Skin epidermis (tissue), 12 donors: ENCODE results near the gene TCF15.
A peak's percentile ranks its signal among the peaks of the same experiment; 100 is the strongest.
"Not testable (repeated sequence)": the region's sequence is repeated elsewhere in the genome, so short reads cannot be mapped to it uniquely, and the experiment has no call there.

Experiments used
- H3K27ac ChIP-seq, 21 experiments: fragments of 200-600 bp; sonication (generic) in 11 of 21; one replicate each; pipeline ENCODE4 v1.5.0; 2020; ENCODE audit warnings: mild to moderate bottlenecking in 3 of 21, inconsistent platforms in 2 of 21, moderate library complexity in 2 of 21
- H3K4me3 ChIP-seq, 7 experiments: fragments of 200-600 bp; sonication (generic) in 2 of 7; one replicate each; pipeline ENCODE4 v1.5.0; 2020; ENCODE audit warnings: inconsistent platforms in 2 of 7, mild to moderate bottlenecking in 2 of 7, moderate library complexity in 1 of 7

Gene TCF15

GRCh38 chr20:642398-643174 is 32.5 kb upstream of the TCF15 start:
- no peak overlapping the region for H3K27ac ChIP-seq
- peak overlapping the region in 4 of 7 experiments; percentile 10 to 22 (median 16) for H3K4me3 ChIP-seq

- peak overlapping the region in 1 of 7 experiments; percentile 15 for H3K4me3 ChIP-seq
- H3K27ac ChIP-seq: not testable (repeated sequence)
Measured at GRCh38 chr20:642013-642397, 31.9 kb upstream of the TCF15 start.

- H3K27ac ChIP-seq: no peak overlapping the region
- H3K4me3 ChIP-seq: no peak overlapping the region
Measured at GRCh38 chr20:641516-641875, 31.4 kb upstream of the TCF15 start.

DNA sequence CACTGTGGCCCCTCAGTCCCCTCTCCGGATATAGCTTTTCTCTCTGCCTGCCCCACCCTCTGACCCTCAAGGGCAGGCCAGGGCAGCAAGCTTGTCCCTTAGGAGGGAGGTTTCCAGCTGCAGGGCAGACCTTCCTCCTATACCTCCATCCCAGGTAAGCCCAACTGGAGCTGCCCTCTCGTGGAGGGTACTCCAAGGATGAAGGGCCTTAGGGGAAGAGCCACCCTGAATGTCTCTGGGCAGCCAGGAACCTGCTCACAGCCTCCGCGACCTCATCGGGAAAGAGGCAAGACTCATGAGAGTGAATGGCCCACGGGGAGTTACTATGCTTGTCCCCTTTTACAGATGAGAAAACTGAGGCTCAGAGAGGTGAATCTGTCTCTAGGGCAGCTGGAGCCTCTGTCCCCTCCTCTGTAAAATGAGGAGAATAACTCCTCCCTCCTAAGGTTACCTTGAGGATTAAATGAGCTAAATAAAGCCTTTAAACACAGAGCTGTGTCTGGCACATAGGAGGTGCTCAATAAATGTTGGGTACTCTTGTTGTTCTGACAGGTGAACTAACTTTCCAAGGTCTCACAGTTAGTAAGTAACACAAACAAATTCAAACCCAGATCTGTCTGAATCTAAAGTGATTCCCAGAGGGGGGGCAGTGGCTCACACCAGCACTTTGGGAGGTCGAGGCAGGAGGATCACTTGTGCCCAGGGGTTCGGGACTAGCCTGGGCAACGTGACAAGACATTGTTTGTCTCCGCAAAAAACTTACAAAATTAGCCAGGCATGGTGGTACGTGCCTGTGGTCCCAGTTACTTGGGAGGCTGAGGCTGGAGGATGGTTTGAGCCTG is 30.8 kb upstream of the TCF15 start:
- Histone ChIP-seq H3K27ac (no peak overlapping the region), H3K4me3 (no peak overlapping the region)

DNA sequence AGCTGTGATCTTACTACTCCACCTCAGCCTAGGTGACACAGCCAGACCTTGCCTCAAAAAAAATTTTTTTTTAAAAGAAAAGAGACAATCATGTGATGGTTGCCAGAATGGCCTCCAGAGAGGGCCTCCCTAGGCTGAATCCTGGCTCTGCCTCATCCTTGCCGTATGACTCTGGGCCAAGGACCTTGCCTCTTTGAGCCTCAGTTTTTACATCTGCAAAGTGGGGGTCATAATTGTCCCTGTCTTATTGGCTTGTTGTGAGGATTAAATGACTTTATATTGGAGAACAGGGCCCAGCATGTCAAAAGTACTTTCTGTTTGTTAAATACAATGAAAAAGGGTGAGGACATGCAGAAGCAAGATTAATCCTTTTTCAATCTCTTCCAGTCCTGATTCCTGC is 28.5 kb upstream of the TCF15 start:
- H3K4me3 ChIP-seq: no peak overlapping the region
- no peak overlapping the region for H3K27ac ChIP-seq

GRCh38 chr20:637559-637958 is 27.4 kb upstream of the TCF15 start:
- H3K27ac ChIP-seq: no peak overlapping the region
- no peak overlapping the region for H3K4me3 ChIP-seq

DNA sequence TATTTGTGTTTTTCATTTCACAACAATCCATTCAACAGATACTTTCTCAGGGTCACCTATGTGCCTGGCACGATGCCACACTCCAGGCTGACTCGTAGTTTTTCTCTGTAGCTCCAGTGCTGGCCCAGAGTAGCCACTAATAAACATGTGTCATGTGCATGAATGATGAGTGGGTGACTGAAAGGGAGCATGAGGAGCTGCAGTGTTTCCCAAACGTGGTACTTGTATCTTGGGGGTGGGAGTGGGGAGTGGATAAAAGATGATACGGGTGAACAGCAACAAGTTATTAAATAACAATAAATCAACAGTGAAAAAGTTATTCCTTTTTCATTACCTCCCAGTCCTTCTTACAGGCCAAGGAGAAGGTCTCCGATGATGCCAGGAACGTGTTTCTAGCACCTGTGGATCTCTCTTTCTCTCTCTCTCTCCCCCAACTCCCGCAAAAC is 25.8 kb upstream of the TCF15 start:
- H3K4me3 ChIP-seq: no peak overlapping the region
- no peak overlapping the region for H3K27ac ChIP-seq

DNA sequence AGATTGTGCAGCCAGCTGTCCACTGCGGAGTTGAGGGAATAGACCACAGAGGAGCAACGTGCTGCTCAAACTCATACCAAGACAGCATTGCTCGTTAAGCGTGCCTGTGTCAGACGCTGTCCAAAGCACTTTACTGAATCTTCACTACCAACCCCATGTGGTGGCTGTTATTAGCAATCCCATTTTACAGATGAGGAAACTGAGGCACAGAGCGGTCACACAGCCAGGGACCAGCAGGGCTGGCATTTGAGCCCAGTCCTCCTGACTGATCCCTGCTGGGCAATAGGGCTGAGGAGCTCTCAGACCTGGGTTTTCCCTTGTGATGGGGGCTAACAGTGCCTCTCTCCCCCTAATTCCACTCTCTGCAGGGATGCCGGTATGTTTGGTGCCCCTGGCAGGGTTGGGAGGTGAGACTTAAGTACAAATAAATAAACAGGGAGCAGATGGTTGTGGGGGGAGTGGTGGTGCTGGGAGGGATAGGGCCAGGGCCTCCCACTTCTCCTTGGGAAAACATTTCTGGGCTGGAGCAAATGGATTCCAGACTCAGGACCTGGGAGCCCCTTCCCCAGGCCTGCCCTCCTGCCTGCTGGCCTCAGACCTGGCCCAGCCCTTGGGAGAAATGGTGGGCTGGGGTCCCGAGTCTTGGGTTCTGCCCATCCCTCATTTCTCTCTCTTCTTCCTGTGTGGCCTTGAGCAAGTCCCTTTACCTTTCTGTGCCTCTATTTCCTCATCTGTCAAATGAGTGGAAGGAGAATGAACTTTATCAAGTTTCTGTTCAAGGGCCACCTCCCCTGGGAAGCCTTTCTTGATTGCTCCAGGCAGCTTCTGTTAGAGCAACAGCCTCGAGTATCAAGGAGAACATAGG is 25.2 kb upstream of the TCF15 start:
- Histone ChIP-seq H3K27ac (no peak overlapping the region), H3K4me3 (no peak overlapping the region)

DNA sequence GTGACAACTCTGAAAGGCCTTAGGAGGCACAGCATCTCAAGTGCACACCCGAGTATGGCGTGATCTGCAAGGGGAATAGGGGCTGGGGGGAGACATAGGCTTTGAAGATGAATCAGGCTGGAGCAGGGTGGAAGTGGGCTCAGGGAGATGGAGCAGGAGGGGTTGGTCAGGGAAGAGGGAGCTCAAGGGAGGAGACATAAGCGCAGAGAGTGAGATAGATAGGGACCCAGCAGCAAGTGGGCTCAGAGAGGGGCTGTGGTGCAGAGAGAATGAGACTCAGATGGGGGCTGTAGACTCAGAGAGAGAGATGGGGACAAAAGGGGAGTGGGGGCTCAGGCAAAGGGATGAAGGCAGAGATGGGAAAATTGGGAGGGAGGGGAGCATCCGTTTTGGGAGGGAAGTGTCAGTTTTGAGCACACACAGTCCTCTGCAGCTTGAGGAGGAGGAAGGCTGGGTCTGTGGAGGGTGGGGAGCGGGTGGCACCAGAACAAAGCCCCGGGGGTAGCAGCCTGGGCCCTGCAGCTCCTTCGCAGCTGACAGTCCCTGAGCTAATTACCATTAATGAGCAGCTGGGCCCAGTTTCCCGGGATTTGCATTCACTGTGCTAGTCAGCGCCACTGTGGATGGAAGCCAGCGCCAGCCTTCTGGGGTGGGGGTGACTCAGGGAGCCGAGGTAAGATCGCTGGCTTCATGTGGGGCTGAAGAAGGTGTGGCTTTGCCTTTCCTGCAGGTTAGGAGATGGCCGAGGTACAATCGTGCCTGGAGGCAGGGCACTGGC is 24.2 kb upstream of the TCF15 start:
- H3K4me3 ChIP-seq: no peak overlapping the region
- H3K27ac ChIP-seq: no peak overlapping the region

DNA sequence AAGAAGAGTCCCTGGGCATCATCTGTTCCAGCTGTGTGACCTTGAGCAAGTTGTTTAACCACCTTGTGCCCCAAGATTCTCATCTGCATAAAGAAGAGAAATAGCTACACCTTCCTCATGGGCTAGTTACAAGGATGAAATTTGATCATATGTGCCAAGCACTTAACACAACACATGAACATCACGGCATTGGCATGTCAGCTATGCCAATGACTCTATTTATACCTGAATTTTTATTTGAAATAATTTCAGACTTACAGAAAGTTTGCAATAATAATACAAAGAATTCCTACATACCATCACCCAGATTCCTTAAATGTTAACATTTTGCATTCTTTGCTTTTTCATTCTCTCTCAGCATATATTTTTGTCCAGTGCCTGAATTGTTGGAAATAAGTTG is 21.0 kb upstream of the TCF15 start:
- H3K27ac ChIP-seq: no peak overlapping the region
- H3K4me3 ChIP-seq: no peak overlapping the region

GRCh38 chr20:626579-626978 is 16.5 kb upstream of the TCF15 start:
- Histone ChIP-seq H3K27ac (no peak overlapping the region), H3K4me3 (no peak overlapping the region)

DNA sequence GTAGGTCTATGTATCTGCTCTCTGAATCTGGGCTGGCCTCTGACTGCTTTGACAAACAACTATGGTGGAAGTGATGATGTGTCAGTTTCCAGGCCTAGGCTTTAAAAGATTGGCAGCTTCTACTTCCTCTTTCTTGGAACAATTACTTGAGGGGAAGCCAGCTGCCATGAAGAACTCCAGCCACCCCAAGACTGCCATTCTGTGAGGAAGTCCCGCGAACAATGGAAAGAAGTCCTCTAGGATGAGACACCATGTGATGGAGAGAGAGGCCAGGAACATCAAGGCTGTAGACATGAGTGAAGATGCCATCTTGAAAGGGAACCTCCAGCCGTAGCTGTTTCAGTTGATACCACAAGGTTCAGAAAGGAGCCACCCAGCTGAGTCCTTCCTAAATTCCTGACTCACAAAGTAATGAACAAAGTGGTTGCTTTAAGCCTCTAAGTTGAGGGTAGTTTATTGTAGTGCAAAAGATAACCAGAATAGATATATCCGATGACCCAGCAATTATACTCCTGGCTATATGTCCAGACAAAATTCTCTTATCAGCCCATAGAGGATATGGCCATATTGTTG is 15.3 kb upstream of the TCF15 start:
- Histone ChIP-seq H3K4me3 (no peak overlapping the region), H3K27ac (no peak overlapping the region)

DNA sequence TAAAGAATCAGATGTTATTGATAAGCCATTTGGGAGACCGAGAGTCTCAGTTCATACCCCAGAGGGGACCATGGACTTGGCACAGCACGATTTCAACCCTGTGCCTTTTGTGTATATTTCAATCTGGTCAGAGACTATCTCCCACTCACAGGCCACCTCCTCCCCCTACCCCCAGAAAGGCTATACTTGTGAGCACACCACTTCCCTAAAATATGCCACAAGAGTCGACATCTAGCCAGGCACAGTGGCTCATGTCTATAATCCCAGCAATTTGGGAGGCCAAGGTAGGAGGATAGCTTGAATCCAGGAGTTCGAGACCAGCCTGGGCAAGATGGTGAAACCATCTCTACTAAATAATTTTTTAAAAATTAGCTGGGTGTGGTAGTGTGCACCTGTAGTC is 13.6 kb upstream of the TCF15 start:
- no peak overlapping the region for H3K4me3 ChIP-seq
- no peak overlapping the region for H3K27ac ChIP-seq

GRCh38 chr20:623021-623420 is 12.9 kb upstream of the TCF15 start:
- no peak overlapping the region for H3K4me3 ChIP-seq
- H3K27ac ChIP-seq: no peak overlapping the region

- no peak overlapping the region for H3K4me3 ChIP-seq
- H3K27ac ChIP-seq: no peak overlapping the region
Measured at GRCh38 chr20:622161-622560, 12.1 kb upstream of the TCF15 start.

DNA sequence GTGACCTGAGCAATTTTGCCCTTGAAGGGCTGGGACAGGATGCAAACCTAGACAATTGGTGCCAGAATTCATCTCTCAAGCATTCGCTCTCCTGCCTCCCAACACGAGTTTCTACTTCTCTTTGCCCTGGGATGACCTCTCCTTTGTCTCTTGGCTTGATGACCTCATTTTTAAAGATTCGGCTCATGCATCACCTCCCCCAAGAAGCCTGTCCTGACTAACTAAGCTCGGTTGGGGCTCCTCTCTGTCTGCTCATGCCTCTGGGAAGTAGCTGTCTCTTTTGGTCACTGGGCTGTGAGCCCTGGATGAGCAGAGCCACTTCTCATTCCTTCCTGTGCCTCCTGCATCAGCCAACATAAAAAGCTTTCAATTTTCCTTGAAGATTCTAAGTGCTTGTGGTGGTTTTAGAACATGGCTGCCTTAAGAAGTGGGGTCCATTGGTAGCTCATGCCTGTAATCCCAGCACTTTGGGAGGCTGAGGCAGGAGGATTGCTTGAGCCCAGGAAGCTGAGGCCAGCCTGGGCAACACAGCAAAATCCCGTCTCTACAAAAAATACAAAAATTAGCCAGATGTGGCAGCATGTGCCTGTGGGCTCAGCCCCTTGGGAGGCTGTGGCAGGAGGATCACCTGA is 11.1 kb upstream of the TCF15 start:
- no peak overlapping the region for H3K4me3 ChIP-seq
- H3K27ac ChIP-seq: no peak overlapping the region

GRCh38 chr20:620246-620645 is 10.1 kb upstream of the TCF15 start:
- Histone ChIP-seq H3K27ac (no peak overlapping the region), H3K4me3 (no peak overlapping the region)

GRCh38 chr20:618980-619379 is 8.9 kb upstream of the TCF15 start:
- H3K27ac ChIP-seq: no peak overlapping the region
- no peak overlapping the region for H3K4me3 ChIP-seq
